ENCODE results near the gene COBL.

Gene COBL

GRCh38 chr7:51354434-51354833, 37.8 kb upstream of the COBL start:
- TF ChIP-seq CTCF (IDR thresholded peaks at IDR 0.05; ENCODE audit: low read depth, low read length, missing control alignments), result no peak
- no peak for DNase-seq (ENCODE audit: extremely low read depth, low read depth)
- no peak overlapping the region for H3K4me3 ChIP-seq (replicated peaks; ENCODE audit: low read depth, low read length)

- no peak for DNase-seq (ENCODE audit: extremely low read depth, low read depth)
These were observed 35.8 kb upstream of the COBL start for GRCh38 chr7:51352174-51353100.

GRCh38 chr7:51351661-51352060, 35.1 kb upstream of the COBL start:
- no peak overlapping the region for H3K4me3 ChIP-seq (replicated peaks; ENCODE audit: low read depth, low read length)
- no peak for DNase-seq (ENCODE audit: extremely low read depth, low read depth)
- TF ChIP-seq CTCF (IDR thresholded peaks at IDR 0.05; ENCODE audit: low read depth, low read length, missing control alignments), result no peak

More at GRCh38 chr7:51352174-51353100, 35.8 kb upstream of the COBL start:
- H3K4me3 ChIP-seq (replicated peaks; ENCODE audit: low read depth, low read length), result no peak overlapping the region
- no peak for TF ChIP-seq CTCF (IDR thresholded peaks at IDR 0.05; ENCODE audit: low read depth, low read length, missing control alignments)

GRCh38 chr7:51350546-51350896, 33.9 kb upstream of the COBL start:
- no peak overlapping the region for H3K4me3 ChIP-seq (replicated peaks; ENCODE audit: low read depth, low read length)
- DNase-seq (ENCODE audit: extremely low read depth, low read depth), result no peak
- no peak for TF ChIP-seq CTCF (IDR thresholded peaks at IDR 0.05; ENCODE audit: low read depth, low read length, missing control alignments)

- no peak for DNase-seq (ENCODE audit: extremely low read depth, low read depth)
- no peak overlapping the region for H3K4me3 ChIP-seq (replicated peaks; ENCODE audit: low read depth, low read length)
- no peak for TF ChIP-seq CTCF (IDR thresholded peaks at IDR 0.05; ENCODE audit: low read depth, low read length, missing control alignments)
These were observed 33.4 kb upstream of the COBL start for GRCh38 chr7:51349820-51350545.

GRCh38 chr7:51346126-51346525, 29.5 kb upstream of the COBL start:
- DNase-seq (ENCODE audit: extremely low read depth, low read depth), result no peak
- no peak overlapping the region for H3K4me3 ChIP-seq (replicated peaks; ENCODE audit: low read depth, low read length)
- no peak for TF ChIP-seq CTCF (IDR thresholded peaks at IDR 0.05; ENCODE audit: low read depth, low read length, missing control alignments)

Data from HFF-Myc (cell line).